ENCODE results near the gene CFAP58.

Gene CFAP58

DNA sequence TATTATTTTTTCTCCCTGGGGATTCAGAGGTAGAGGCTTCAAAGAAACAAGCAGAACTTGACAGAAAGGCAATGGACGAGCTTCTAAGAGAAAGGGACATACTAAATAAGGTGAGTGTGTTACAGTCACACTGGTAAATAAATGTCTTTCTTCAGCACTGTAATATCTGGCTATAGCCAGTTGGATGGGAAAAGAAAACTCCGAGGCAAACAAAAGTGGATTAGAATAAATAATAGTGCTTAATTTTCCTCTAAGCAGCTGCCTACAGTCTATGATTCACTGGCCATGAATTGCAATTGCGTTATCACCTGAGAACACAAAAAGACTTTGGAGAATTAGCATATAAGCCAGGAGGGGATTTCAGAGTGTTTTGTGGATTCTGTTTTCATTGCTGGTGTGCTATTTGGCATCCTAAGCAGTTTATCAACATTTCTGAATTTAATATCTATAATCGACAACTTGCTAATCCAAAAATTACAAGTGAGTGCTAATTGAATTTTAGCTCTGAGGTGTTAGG lies 23.2 kb downstream of the CFAP58 start:
- H3K4me3 ChIP-seq (ENCODE audit: low read length) = no peak overlapping the region
- TF ChIP-seq, protein P1, sequence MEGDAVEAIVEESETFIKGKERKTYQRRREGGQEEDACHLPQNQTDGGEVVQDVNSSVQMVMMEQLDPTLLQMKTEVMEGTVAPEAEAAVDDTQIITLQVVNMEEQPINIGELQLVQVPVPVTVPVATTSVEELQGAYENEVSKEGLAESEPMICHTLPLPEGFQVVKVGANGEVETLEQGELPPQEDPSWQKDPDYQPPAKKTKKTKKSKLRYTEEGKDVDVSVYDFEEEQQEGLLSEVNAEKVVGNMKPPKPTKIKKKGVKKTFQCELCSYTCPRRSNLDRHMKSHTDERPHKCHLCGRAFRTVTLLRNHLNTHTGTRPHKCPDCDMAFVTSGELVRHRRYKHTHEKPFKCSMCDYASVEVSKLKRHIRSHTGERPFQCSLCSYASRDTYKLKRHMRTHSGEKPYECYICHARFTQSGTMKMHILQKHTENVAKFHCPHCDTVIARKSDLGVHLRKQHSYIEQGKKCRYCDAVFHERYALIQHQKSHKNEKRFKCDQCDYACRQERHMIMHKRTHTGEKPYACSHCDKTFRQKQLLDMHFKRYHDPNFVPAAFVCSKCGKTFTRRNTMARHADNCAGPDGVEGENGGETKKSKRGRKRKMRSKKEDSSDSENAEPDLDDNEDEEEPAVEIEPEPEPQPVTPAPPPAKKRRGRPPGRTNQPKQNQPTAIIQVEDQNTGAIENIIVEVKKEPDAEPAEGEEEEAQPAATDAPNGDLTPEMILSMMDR (conservative IDR thresholded peaks at IDR 0.05; ENCODE audit: low read depth, low read length) = no peak
- peak; percentile 33 for DNase-seq (ENCODE audit: low read depth)

DNA sequence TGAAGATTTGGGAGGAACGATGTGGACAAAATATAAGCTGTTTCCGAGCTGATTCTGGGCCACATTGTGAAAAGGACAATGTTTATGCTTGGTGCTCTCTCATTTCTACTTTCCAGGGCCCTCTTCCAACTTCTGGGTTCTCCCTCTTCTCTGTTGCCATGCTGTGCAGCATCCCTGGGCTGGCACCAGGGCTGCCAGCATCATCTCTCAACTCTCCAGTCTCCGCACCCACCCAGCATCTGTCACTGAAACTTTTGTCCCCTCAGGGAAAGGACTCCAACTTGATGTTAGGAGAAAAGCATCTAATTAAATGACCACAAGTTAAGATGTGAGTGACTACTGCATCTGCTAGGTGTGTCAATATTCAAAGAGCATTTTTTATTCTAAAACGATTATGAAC lies 26.7 kb downstream of the CFAP58 start:
- DNase-seq (ENCODE audit: low read depth) = no peak
- TF ChIP-seq, protein P1 (conservative IDR thresholded peaks at IDR 0.05; ENCODE audit: low read depth, low read length) = no peak
- H3K4me3 ChIP-seq (ENCODE audit: low read length) = no peak overlapping the region

DNA sequence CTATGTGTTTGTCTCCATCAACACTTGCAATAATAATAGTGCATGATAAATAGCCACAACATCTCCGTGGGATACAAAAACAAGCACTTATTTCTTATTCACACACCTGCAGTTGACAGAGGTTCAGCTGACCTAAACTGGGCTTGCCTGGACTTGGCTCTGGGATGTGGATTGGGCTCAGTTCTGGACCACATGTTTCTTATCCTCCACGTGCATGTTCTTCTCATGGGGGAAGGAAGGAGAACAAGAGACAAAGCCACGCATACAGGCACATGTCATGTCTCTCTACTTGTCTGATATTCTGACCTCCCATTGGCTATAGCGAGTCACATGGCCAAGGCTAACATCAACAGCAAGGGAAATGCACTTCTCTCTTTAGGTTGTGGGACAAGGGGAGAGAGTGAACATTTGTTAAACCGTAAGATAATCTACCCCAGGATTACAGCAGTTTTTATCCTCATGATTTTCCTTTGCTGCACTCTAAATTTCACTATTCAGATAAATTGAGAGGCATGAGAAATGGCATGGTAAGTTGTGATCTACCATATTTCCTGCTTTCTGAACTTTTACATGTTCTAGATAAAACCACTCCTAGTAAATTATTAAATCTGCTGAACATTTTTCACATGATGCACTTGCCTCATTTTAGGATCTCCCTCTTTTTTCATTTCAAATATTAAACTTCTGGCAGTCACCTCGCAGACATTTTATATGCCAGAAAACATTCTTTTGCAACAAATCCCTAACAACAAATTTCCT lies 33.7 kb downstream of the CFAP58 start:
- H3K4me3 ChIP-seq (ENCODE audit: low read length) = no peak overlapping the region
- TF ChIP-seq, protein P1 (conservative IDR thresholded peaks at IDR 0.05; ENCODE audit: low read depth, low read length) = no peak
- DNase-seq (ENCODE audit: low read depth) = no peak

DNA sequence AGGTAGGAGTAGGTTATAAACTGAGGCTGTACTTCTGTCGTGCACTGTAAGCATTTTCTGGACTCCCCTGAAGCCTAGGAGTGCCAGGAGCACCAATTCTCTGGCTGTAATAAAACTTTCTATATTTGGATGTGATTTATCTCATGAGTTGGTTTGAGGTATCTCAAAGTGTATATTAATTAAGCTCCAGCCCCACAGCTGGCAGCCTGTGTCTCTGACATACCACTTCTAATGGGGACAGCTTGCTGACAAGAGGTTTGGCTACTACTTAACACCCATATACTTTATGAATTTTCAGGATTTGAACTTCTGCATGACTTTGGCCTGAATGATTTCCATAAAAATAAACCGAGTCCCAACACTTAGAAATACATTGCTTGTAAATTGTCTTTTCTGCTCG lies 35.2 kb downstream of the CFAP58 start:
- TF ChIP-seq, protein P1 (conservative IDR thresholded peaks at IDR 0.05; ENCODE audit: low read depth, low read length) = no peak
- no peak overlapping the region for H3K4me3 ChIP-seq (ENCODE audit: low read length)
- DNase-seq (ENCODE audit: low read depth) = no peak

DNA sequence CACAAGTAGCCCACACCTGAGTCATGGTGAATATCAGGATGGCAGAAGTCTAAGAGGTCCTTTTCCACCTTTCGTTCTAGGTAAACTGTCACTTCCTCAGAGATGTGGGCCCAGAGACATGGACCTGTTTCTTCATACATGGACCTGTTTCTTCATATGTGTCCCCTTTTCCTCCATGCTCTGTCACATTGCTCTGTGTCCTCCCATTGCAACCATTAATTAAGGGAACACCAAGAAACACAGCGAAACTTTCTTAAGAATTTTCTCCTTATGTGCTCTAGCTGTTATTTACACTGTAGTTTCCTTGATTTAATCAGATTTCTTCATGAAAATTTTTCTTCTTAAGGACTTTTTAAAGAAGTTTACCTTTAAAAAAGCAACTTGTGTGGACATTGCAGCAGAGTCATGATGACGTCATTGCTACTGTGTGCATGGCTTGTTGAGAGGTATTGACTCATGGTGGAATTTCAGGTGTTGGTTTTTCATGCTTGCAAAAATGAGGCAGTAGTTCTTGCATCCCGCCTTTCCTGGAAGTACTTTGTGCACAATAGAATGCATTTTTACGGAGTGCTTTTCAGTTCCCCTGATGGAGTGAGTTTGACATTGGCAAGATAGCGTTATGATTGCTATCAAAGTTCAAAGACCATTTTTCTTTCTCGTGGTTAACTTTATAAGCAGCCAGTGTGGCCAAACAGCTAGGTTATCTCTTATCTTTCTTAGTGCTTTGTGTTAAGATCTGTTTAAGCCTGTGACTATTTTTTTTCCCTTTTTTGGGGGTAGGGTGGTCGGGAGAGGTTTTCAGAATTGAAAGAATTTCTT lies 37.7 kb downstream of the CFAP58 start:
- H3K4me3 ChIP-seq (ENCODE audit: low read length) = no peak overlapping the region
- TF ChIP-seq, protein P1 (conservative IDR thresholded peaks at IDR 0.05; ENCODE audit: low read depth, low read length) = no peak
- no peak for DNase-seq (ENCODE audit: low read depth)

DNA sequence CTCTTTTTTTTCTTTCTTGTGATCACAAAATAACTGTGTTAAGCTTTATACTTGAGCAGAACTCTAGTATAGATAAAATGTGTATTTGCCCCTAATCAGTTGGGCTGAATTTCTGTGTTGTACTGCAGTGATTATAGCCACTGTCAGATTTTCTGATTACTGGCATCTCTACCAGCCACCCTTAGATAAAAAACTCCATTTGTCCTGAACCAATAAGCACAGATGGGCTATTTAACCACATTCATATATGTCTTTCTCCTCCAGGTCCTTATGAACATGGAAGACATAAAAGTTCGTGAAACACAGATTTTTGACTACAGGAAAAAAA lies 38.3 kb downstream of the CFAP58 start:
- H3K4me3 ChIP-seq (ENCODE audit: low read length) = no peak overlapping the region
- TF ChIP-seq, protein P1 (conservative IDR thresholded peaks at IDR 0.05; ENCODE audit: low read depth, low read length) = no peak
- DNase-seq (ENCODE audit: low read depth) = no peak
